GM12874 (cell line): ENCODE data around the gene TUBGCP4.

Experiments used
- CTCF ChIP-seq: IDR thresholded peaks from 2 replicates; pipeline ENCODE4 v1.5.1; 2011; ENCODE audit warnings: low read depth, mild to moderate bottlenecking, control low read depth, low read length, moderate library complexity; ENCODE audit not compliant: insufficient read depth

Gene TUBGCP4

GRCh38 chr15:43408789-43409188, 37.9 kb downstream of the TUBGCP4 start:
- no peak for TF ChIP-seq CTCF

GRCh38 chr15:43410572-43411214, 39.8 kb downstream of the TUBGCP4 start:
- TF ChIP-seq CTCF, result no peak

GRCh38 chr15:43412096-43412495, 41.2 kb downstream of the TUBGCP4 start:
- no peak for TF ChIP-seq CTCF

GRCh38 chr15:43414196-43414595, 43.3 kb downstream of the TUBGCP4 start:
- no peak for TF ChIP-seq CTCF

GRCh38 chr15:43420435-43420834, 49.5 kb downstream of the TUBGCP4 start:
- TF ChIP-seq CTCF, result no peak

GRCh38 chr15:43420876-43421275, 50.0 kb downstream of the TUBGCP4 start:
- TF ChIP-seq CTCF, result no peak

GRCh38 chr15:43423793-43424192, 52.9 kb downstream of the TUBGCP4 start:
- no peak for TF ChIP-seq CTCF

- TF ChIP-seq CTCF, result no peak
Measured at GRCh38 chr15:43429687-43430086, 58.8 kb downstream of the TUBGCP4 start.
